GM21360 (cell line): Measurements from ENCODE around the gene INSR.
"Not testable (repeated sequence)": the region's sequence is repeated elsewhere in the genome, so short reads cannot be mapped to it uniquely, and the experiment has no call there.

ENCODE experiments used
- ATAC-seq: cut with Tn5 transposase; IDR thresholded peaks from one replicate; pipeline ENCODE4 v1.9.1; 2021; ENCODE audit warnings: mild to moderate bottlenecking, moderate library complexity; ENCODE audit not compliant: unreplicated experiment

The INSR gene

DNA sequence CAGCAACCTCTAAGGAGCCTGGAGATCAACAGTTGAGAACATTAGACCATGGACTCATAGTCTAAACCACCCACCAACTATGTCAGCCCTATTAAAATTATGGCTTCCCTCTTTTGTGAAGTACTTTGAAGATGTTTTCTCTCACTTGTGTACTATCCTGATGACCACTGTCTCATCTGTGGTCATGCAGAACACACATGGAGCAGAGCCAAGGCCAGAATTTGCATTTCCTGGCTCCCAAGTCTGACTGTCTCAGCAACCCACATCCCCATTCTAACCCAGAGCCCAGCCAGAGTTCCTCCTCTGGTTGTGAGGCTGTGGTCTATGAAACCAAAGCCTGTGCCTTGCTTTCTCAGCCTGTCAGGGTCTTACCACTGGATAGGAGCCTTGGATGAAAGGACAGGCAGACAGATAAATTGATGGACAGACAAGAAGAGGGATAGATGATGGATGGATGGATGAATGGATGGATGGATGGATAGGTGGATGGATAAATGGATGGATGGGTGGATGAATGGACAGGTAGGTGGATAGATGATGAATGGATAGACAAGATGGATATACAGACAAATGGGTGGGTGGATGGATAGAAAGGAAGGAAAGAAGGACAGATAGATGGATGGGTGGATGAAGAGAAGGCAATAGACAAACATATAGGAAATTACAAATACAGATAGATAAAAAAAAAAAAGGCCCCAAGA is 189.3 kb downstream of the INSR start:
- ATAC-seq, result no peak

DNA sequence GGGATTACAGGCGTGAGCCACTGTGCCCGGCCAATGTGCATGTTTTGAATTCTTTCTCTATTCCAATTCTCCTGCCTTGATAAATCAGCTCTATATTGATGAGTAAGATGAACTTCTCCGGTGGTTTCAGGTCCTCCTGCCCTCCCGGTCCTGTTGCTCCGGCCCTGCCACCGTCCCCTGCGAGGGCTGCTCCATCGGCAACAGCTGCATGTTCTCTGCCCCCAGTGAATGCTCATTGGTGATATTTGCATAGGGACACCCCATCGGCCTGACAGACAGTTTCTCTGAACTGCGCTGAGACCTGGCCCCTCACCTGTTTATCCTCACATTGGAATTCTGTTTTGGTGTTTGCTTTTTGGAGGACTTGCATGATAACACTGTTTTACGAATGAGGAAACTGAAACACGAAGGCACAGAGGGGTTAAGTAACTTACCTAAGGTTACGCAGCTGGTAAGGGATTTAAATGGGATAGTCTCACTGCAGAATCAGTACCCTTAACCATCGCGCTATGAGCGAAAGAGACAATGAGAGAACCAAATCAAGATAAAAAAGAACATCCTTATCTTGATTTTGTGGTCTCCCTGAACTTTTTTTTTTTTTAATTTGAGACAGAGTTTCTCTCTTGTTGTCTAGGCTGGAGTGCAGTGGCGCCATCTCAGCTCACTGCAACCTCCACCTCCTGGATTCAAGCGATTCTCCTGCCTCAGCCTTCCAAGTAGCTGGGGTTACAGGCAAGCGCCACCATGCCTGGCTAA is 192.5 kb downstream of the INSR start:
- ATAC-seq, result no peak

DNA sequence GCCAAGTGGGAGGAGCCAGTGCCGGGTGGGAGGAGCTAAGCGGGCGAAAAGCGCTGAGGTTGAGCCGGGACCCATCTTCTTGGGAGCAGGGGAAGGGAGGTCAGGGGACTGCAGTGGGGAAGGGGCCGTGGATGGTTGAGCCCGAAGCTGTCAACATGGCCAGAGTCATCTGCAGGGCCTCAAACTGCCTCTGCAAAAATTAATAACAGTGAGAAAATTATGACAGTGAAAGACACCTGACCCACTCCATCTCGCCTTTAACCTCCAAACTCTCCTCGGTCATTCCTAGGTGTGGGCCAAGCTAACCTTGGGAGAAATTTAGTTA is 194.7 kb downstream of the INSR start:
- no peak for ATAC-seq

DNA sequence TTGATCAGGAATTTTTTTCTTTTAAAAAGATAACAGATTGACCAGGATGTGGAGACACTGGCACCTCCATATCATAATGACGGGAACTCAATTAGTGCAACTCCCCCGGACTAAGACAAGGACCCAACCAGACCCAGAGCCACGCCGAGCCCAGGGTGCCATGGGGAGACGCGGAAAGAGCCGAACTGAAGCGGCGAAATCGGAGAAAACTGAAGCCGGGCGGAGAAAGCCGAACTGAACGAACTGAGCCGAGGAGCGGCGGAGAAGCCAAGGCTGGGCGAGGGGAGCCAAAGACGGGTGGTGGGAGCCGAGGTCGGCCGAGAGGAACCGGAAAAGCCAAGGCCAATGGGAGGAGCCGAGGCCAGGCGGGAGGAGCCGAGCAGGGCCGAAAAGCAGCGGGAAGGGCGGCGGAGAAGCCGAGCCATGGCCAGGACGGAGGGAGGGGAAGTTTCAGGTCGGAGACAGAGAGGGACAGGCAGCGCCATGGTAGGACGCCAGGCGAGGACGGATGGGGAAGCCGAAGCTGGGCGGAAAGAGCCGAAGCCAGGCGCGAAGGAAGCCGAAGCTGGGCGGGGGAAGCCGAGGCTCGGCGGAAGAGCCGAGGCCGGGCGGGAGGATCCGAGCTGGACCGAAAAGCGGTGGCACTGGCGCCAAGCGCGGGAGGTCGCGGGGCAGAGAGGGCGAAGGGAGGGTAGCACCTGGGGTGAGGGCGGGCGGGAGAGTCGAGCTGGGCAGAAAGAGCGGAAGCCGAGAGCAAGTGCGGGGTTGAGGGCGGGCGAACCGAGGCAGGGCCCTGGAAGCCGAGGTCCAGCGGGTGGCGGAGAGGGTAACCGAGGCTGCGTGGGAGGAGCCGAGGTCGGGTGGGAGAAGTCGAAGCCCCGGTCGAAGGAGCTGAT is 195.3 kb downstream of the INSR start:
- ATAC-seq, result peak; percentile 75

DNA sequence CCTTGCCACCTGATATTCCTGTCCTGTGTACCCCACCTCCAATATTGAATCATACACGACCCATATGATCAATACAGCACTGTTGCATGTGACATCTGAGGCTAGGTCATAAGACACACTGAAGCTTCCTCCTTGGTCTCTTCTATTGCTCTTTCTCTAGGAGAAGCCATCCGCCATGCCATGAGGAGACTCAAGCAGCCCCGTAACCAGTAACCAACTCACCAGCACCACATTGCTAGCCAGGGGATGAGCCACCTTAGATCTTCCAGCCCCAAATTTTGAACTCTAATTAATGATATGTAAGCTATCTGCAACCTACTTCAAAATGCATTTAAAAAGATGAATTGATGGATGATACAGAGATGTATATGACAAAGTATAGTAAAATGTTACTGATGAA is 196.1 kb downstream of the INSR start:
- no peak for ATAC-seq

DNA sequence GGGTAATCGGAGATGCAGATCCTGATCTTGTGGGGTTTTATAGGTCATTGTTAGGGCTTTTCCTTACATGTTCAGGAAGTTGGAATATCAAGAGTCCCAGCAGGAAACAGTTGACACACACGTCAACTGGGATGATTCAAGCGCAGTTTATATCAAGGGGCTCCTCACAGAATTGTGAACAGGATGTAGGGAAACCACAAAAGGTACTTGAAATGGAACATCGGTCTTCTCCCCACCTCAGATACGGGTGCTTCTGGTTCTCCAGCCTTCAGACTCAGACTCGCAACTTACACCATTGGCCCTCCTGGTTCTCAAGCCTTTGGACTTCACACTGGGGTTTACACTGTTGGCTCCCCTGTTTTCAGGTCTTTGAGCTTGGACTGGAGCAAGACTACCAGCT is 205.2 kb downstream of the INSR start:
- ATAC-seq, result no peak

DNA sequence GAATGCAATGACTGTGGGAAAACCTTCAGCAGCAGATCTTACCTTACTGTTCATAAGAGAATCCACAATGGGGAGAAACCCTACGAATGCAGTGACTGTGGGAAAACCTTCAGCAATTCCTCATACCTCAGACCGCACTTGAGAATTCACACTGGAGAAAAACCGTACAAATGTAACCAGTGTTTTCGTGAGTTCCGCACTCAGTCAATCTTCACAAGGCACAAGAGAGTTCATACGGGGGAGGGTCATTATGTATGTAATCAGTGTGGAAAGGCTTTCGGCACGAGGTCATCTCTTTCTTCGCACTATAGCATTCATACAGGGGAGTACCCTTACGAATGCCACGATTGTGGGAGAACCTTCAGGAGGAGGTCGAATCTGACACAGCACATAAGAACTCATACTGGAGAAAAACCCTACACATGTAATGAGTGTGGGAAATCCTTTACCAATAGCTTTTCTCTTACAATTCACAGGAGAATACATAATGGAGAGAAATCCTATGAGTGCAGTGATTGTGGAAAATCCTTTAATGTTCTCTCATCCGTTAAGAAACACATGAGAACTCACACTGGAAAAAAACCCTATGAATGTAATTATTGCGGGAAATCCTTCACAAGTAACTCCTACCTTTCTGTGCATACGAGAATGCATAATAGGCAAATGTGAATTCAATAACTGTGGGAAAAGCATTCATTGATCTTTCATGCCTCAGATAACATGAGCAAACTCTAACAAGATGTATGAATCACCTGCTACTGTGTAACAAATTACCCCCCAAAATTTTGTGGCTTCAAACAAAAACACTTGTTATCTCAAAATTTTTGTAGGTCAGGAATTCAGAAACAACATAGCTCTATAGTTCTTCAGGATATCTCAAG is 210.9 kb downstream of the INSR start:
- ATAC-seq, result no peak

DNA sequence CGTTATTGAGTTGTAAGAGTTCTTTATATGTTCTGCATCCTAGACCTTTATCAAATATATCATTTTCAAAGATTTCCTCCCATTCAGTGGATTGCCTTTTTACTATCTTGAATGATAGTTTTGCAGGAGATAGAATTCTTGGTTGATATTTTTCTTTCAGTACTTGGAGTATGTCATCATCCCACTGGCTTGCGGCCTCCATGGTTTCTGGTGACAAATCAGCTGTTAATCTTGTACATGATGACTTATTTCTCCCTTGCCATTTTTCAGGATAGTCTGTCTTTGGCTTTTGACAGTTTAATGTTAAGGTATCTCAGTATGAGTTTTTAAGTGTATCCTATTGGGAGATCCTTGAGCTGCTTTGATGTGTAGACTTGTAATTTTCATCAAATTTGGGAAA is 216.2 kb downstream of the INSR start:
- no peak for ATAC-seq

DNA sequence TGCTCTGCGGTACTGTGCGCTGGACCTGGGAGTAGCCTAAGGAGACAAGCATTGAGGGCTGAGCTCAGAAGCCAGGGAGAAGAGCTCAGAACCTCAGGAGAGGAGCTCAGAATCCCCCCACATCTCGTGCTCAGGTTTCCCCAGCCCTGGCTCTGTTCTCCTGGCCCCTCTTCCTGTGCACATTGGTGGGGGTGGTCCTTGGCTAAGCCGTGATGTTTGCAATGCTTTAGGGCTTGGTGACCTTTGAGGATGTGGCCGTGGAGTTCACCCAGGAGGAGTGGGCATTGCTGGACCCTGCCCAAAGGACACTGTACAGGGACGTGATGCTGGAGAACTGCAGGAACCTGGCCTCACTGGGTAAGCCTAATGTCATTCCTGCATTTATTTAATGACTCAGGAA is 218.1 kb downstream of the INSR start:
- ATAC-seq, result no peak

DNA sequence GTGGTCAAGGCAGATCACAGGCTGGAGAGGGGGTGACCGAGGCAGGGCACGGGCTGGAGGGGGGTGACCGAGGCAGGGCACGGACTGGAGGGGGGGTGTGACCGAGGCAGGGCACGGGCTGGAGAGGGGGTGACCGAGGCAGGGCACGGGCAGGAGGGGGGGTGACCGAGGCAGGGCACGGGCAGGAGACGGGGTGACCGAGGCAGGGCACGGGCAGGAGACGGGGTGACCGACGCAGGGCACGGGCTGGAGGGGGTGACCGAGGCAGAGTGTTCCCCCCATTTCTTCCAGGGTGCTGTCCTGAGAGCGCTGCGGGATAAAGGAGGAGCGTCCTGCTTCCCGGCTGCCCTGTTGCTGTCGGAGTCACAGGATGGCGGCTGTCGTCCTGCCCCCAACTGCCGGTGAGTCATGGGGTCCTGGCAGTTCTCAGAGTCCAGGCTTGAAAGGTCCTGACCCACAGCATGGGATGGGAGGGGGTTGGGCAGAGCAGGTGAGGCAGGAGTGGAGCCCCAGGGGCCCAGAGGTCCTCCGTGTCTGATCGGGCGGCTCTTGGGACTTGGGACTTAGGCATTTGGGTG is 219.4 kb downstream of the INSR start:
- no peak for ATAC-seq

DNA sequence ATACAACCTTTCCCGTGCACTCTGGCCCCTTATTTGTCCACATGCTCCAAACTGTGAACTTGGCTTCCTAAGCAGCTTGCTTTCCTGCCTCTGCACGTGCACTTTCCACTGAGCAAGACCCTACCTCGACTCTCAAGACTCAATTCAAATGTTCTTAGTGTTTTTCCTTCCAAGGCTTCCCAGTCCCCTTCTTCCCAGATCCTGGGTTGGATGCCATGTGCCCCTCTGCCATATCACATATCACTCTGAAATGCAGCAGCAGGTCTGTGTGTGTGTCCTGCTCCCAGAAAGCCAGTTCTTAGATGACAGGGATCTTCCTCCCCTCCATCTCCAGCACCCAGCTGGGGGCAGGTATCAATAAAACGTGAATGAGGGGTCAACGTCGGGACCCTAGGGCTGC is 221.7 kb downstream of the INSR start:
- no peak for ATAC-seq

DNA sequence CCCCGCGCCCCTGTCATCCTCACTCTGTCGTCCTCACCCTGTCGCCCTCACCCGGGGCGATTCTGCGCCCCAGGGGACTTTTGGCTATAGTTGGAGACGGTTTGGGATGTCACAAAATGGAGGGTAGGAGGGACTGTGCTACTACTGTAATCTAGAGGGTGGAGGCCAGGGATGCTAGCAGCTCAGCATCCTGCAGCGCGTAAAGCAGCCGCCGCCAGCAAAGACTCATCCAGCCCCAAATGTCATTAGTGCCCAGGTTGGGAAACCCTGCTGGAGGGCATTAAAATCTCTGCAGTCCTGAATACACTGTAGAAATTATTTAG is 224.3 kb downstream of the INSR start:
- peak; percentile 31 for ATAC-seq

DNA sequence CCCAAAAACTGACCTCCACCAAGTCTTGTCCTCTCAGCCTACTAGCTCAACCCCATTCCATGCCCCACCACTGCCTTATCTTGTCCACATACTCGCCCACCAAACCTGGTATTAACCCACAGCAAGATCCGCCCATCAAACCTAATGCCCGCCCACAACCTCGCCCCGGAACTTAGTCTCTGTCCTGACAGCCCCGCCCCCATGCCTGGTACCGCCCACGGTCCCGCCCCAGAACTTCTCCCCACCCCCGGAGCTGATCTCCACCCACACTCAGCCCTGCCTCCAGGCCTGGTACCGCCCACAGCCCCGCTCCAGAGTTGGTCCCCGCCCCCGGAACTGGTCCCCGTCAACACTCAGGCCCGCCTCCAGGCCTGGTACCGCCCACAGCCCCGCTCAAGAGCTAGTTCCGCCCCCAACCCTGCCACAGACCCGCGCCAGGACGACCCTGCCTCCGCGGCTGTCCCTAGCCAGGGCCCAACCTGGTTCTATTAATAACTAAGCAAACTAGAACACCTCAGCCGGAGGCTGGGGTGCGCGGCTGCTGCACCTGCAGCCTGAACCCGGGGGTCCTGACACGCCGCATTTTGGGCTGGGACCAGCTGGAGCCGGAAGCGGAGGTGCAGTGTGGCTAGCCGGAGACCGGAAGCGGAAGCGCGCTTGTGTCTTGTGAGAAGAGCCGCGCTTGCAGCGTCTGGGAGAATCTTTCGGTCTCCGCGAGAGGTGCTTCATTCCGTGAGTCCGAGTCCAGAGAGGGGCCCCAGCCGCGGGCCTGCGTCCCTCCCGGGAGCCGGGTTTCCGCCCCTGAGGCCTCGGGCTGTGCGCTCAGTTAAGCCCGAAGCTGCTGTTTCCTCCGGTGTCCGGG is 224.9 kb downstream of the INSR start, which contains the start of gene ZNF557:
Gene ZNF557, plus strand, starts transcription at position 662 of the 862 bp plus-strand sequence. CDS start 5,372 bp downstream, outside the sequence.
- peak; percentile 86 for ATAC-seq

DNA sequence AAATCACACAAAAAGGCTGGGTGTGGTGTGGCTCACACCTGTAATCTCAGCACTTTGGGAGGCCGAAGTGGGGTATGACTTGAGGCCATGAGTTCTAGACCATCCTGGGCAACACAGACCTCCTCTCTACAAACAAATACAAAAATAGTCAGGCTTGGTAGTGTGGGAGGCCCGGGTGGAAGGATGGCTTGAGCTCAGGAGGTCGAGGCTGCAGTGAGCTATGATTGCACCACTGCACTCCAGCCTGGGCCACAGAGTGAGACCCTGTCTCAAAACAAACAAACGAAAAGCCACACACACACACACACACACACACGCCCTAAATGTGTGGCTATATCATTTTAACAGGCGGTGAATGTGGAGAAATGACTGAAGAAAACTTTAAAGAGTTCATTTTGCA is 225.6 kb downstream of the INSR start:
- ATAC-seq, result no peak

DNA sequence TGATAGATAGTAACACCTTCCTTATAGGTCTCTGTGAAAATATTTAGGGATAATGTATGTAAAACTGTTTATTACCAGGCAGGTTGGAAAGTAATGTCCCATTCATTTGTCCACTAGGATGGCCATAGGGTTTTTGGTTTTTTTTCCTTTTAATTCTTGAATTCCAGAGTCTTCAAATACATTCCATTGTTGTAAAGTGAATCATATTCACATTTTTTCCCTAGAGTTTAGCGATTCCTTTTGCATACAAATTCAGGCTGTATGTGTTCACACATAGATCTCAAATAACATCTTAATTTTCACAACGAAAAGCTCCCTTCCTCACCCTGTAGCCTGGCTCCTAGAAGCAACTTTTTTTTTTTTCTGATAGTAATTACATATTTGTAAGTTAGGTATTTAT is 226.5 kb downstream of the INSR start:
- ATAC-seq, result no peak

DNA sequence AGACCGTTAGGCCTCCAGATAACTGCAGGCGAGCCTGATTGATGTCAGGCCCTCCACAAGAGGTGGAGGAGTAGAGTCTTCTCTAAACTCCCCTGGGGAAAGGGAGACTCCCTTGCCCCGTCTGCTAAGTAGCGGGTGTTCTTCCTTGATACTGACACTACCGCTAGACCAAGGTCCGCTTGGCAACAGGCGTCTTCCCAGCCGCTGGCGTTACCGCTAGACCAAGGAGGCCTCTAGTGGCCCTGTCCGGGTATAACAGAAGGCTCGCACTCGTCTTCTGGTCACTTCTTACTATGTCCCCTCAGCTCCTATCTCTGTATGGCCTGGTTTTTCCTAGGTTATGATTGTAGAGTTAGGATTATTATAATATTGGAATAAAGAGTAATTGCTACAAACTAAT is 227.1 kb downstream of the INSR start:
- ATAC-seq, result not testable (repeated sequence)

DNA sequence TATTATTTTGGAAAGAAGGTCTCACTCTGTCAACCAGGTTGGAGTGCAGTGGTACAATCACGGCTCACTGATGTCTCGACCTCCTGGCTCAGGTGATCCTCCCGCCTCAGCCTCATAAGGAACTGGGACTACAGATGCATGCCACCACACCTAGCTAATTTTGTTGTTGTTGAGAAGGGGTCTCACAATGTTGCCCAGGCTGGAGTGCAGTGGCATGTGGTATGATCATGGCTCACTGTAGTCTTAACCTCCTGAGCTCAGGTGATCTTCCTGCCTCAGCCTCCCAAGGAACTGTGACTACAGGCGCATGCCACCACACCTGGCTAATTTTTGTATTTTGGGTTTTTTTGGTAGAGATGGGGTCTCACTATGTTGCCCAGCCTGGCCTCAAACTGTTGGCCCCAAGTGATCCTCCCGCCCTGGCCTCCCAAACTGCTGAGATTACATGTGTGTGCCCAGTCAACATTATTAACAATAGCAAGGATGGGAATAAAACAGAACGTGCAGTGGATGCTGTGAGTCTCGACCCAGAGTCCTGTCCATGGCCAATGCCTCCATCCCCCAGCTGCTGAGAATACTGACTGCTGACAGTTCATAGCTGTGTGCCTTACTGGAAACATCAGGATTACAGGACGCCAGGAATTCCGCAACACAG is 230.3 kb downstream of the INSR start:
- ATAC-seq, result no peak

DNA sequence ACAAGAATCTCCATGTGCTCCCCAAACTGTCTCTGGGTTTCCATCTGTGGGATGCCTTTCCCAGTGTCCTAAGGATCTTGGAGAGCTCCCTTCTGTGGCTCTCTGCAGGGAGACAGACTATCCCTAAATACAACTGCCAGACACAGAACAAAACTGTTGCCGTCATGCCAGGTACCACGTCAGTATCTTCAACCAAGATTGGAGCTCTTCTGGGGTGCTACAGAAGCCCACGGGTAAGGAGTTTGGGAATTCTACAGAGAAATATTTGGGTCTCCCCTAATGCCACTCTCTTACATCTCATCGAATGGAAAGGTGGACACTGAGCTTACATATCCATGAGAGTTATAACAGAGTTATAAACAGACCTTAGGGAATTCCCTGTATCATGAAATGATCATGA is 230.9 kb downstream of the INSR start:
- ATAC-seq, result no peak
